SH-SY5Y (cell line): ENCODE results near the gene DMBT1.

Source experiments
- GATA2 ChIP-seq: IDR thresholded peaks from 2 replicates; pipeline ENCODE4 v1.6.1; 2011; ENCODE audit warnings: mild to moderate bottlenecking, low read depth, low read length
- GATA3 ChIP-seq: IDR thresholded peaks from 2 replicates; pipeline ENCODE4 v1.6.1; 2011; ENCODE audit warnings: low read depth, mild to moderate bottlenecking, low read length, moderate library complexity

DNA sequence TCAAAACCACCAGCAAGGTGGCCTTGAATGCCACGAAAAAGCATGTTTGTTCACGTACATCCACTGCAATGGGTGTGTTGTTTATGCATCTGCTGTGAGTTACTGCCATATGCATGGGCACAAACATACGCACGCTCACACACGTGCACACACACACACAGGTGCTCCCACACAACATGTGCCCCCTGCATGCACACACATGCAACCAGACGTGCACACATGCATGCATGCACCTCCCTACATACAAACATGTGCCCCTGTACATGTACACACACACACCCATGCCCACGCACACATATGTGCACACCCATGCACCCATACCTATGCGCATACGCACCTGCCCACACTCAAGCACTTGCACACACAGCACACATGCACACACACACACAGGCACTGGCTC is 10.1 kb upstream of the DMBT1 start:
- no peak for TF ChIP-seq GATA3
- no peak for TF ChIP-seq GATA2
